PC-9 (cell line): ENCODE measurements around the gene ACBD3. TPM values are rescaled to one million over a fixed set of nuclear protein-coding genes. Genes with fewer than 3 reads are reported as not detected.

Experiments
- BruUV-seq: library from RNA; stranded (reverse); fragments of 400-500 nt; replicated peaks from 2 replicates; lab custom pipeline; 2021; lab: Mats Ljungman, UMichigan
- CTCF ChIA-PET: fragments of 300-600 bp; sonication (Branson Sonifier 250); formaldehyde crosslinking; loops from one replicate; lab custom pipeline; 2022; ENCODE audit warnings: antibody characterized with exemption; lab: Charles Lee
- POLR2A ChIA-PET: fragments of 300-600 bp; sonication (Branson Sonifier 250); formaldehyde crosslinking; loops from one replicate; lab custom pipeline; 2022; ENCODE audit warnings: antibody characterized with exemption; ENCODE audit not compliant: unreplicated experiment; lab: Charles Lee
- DNase-seq, 2 experiments: peaks; one replicate each; pipeline versions ENCODE4 v3.0.0 to v3.0.0-alpha.2; 2015 to 2022; ENCODE audit warnings: mixed read lengths in 1 of 2
- H2AFZ ChIP-seq: fragments of 200-600 bp; sonication (generic); 2 replicates; pipeline ENCODE4 v1.8.1; 2017; ENCODE audit warnings: antibody characterized with exemption
- H3F3A ChIP-seq: fragments of 200-600 bp; sonication (generic); 2 replicates; pipeline ENCODE4 v1.8.1; 2017; ENCODE audit warnings: antibody characterized with exemption, mild to moderate bottlenecking, low read depth; ENCODE audit not compliant: insufficient read depth
- H3K27ac ChIP-seq: fragments of 200-600 bp; sonication (generic); 2 replicates; pipeline ENCODE4 v1.6.1; 2016; ENCODE audit warnings: mixed run types
- H3K27me3 ChIP-seq: fragments of 200-600 bp; sonication (generic); 2 replicates; pipeline ENCODE4 v1.6.1; 2016; ENCODE audit warnings: low read depth, mixed run types; ENCODE audit not compliant: insufficient read depth
- H3K36me3 ChIP-seq: fragments of 200-600 bp; sonication (generic); 2 replicates; pipeline ENCODE4 v1.6.1; 2016; ENCODE audit warnings: low read depth, mixed run types
- H3K4me1 ChIP-seq: fragments of 200-600 bp; sonication (generic); replicated peaks from 2 replicates; pipeline ENCODE4 v1.6.1; 2016; ENCODE audit warnings: mixed run types; ENCODE audit not compliant: insufficient read depth
- H3K4me2 ChIP-seq: fragments of 200-600 bp; sonication (generic); 2 replicates; pipeline ENCODE4 v1.6.1; 2017; ENCODE audit warnings: mixed run types
- H3K4me3 ChIP-seq: fragments of 200-600 bp; sonication (generic); 2 replicates; pipeline ENCODE4 v1.6.1; 2016; ENCODE audit warnings: mixed run types
- H3K79me2 ChIP-seq: fragments of 200-600 bp; sonication (generic); 2 replicates; pipeline ENCODE4 v1.6.1; 2017; ENCODE audit warnings: low read depth, mixed run types
- H3K9me2 ChIP-seq: fragments of 200-600 bp; sonication (generic); 2 replicates; pipeline ENCODE4 v1.8.1; 2017; ENCODE audit warnings: mild to moderate bottlenecking; ENCODE audit not compliant: insufficient read depth
- H3K9me3 ChIP-seq: fragments of 200-600 bp; sonication (generic); 2 replicates; pipeline ENCODE4 v1.8.1; 2016; ENCODE audit warnings: low read depth; ENCODE audit not compliant: insufficient read depth
- H4K20me1 ChIP-seq: fragments of 200-600 bp; sonication (generic); 2 replicates; pipeline ENCODE4 v1.8.1; 2017; ENCODE audit not compliant: insufficient read depth
- CTCF ChIP-seq: fragments of 200-600 bp; sonication (generic); conservative IDR thresholded peaks from 2 replicates; pipeline ENCODE4 v1.6.1; 2017; ENCODE audit warnings: mixed run types, antibody characterized with exemption, mild to moderate bottlenecking, moderate library complexity
- EZH2 ChIP-seq: fragments of 200-600 bp; sonication (generic); IDR thresholded peaks from 2 replicates; pipeline ENCODE4 v1.8.0; 2017; ENCODE audit warnings: antibody characterized with exemption, low read depth
- intact Hi-C: fragments of 100-400 bp; cut with micrococcal nuclease; formaldehyde crosslinking; loops from one replicate; pipeline ENCODE4 v1.10.0; 2022; ENCODE audit not compliant: unreplicated experiment
- total RNA-seq: library from RNA; stranded (reverse); gene quantifications from 2 replicates; pipeline ENCODE4 v1.2.3, GENCODE V29; 2021

Gene ACBD3
- total RNA-seq, 1 experiment from 2014 or later = 46.4 TPM

DNA sequence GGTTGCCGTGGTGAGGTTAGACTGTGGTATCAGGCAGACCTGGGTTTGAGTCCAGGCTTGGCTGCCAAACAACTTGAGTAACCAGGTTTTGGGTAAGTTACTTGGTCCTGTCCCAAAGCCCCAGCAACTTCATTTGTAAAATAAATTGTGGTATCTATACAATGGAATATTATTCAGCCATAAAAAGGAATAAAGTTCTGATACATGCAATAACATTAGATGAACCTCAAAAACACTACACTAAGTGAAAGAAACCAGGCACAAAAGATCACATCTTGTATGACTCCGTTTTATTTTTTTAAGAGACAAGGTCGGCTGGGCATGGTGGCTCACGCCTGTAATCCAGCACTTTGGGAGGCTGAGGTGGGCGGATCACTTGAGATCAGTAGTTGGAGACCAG, 20.5 kb upstream of the ACBD3 start:
- ChIA-PET CTCF (interaction anchor here (0.6 kb wide), 1 partner anchor 10 kb away, joined by 3 read pairs; no protein-coding TSS in a partner anchor), POLR2A (no interaction called here)
- no TSS peak for BruUV-seq
- H3K27me3 ChIP-seq = no peaks in the 10 kb centered on the region
- intact Hi-C loops = no loop called here
- no peaks in the 10 kb centered on the region for H3K79me2 ChIP-seq
- no peak for DNase-seq
- no peaks in the 10 kb centered on the region for H3K36me3 ChIP-seq
- no peaks in the 10 kb centered on the region for H3K9me3 ChIP-seq
- no peaks in the 10 kb centered on the region for H3K9me2 ChIP-seq
- no peak overlapping the region for H2AFZ ChIP-seq
- peaks cover 18% of the 10 kb centered on the region for H3K4me1 ChIP-seq
- H4K20me1 ChIP-seq = no peaks in the 10 kb centered on the region
- H3F3A ChIP-seq = peaks cover 10% of the 10 kb centered on the region; the same call in 1 of the 2 replicates
- TF ChIP-seq EZH2 (no peak), CTCF (no peak)
- no peak overlapping the region for H3K27ac ChIP-seq
- no peak overlapping the region for H3K4me2 ChIP-seq
- H3K4me3 ChIP-seq = no peak overlapping the region

GRCh38 chr1:226204198-226204597, 17.7 kb upstream of the ACBD3 start:
- BruUV-seq = no TSS peak
- DNase-seq = no peak
- H3K4me3 ChIP-seq = no peak overlapping the region
- H3K27me3 ChIP-seq = no peaks in the 10 kb centered on the region
- H3K79me2 ChIP-seq = no peaks in the 10 kb centered on the region
- H3F3A ChIP-seq = peaks cover 17% of the 10 kb centered on the region; the same call in 1 of the 2 replicates
- TF ChIP-seq CTCF = no peak
- TF ChIP-seq EZH2 = no peak
- H3K27ac ChIP-seq = no peak overlapping the region
- no peaks in the 10 kb centered on the region for H3K9me2 ChIP-seq
- no peaks in the 10 kb centered on the region for H4K20me1 ChIP-seq
- ChIA-PET CTCF (no interaction called here), POLR2A (interaction anchor here (0.7 kb wide), 1 partner anchor 198 kb away, joined by 5 read pairs; no protein-coding TSS in a partner anchor)
- no peak overlapping the region for H2AFZ ChIP-seq
- H3K9me3 ChIP-seq = no peaks in the 10 kb centered on the region
- no peak overlapping the region for H3K4me2 ChIP-seq
- H3K36me3 ChIP-seq = no peaks in the 10 kb centered on the region
- intact Hi-C loops = loop anchor here (5.0 kb wide), 1 partner anchor 128 kb away; no protein-coding TSS in a partner anchor
- H3K4me1 ChIP-seq = peaks cover 20% of the 10 kb centered on the region

DNA sequence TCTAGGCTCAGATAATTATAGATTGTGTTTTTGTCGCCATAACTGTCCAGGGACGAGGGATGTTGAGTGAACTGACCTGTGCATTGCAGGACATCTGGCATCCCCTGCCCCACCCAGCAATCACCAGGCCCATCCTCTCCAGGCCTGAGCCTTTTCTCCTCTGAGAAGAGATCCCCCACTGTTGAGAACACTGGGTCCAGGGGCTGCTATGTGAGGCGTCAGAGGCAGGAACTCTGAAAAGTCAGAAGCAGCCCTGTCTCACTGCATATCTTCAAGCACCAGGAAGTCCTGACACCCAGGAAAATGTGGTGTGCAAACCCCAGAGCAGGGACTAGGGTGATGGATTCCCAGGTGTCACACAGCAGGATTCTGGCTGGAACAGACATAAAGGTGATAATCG, 17.1 kb upstream of the ACBD3 start:
- Histone ChIP-seq H4K20me1 (no peaks in the 10 kb centered on the region), H3K9me3 (no peaks in the 10 kb centered on the region), H3K36me3 (no peaks in the 10 kb centered on the region), H3K9me2 (no peaks in the 10 kb centered on the region), H3K4me3 (no peak overlapping the region), H3K27me3 (no peaks in the 10 kb centered on the region), H3K79me2 (no peaks in the 10 kb centered on the region), H2AFZ (no peak overlapping the region), H3K4me2 (no peak overlapping the region), H3K4me1 (peaks cover 20% of the 10 kb centered on the region), H3K27ac (no peak overlapping the region), H3F3A (peaks cover 17% of the 10 kb centered on the region; the same call in 1 of the 2 replicates)
- ChIA-PET CTCF (no interaction called here), POLR2A (no interaction called here)
- DNase-seq = no peak
- TF ChIP-seq CTCF (no peak), EZH2 (no peak)
- BruUV-seq = no TSS peak
- intact Hi-C loops = loop anchor here (5.0 kb wide), 1 partner anchor 129 kb away; no protein-coding TSS in a partner anchor
